Measurements from ENCODE around the gene KIAA1191. TPM values are rescaled to one million over a fixed set of nuclear protein-coding genes. Genes with fewer than 3 reads are reported as not detected.
A peak's percentile ranks its signal among the peaks of the same experiment; 100 is the strongest.
"Not testable (repeated sequence)": the region's sequence is repeated elsewhere in the genome, so short reads cannot be mapped to it uniquely, and the experiment has no call there.

Gene KIAA1191
- total RNA-seq = 100 to 1,000 TPM in 1 of 3 donors, 10 to 100 TPM in 2; 82.2 to 102 (median 90.7) TPM

- intact Hi-C loops (cut with DNase I; ENCODE audit: low total_unique reads) = no loop called here
- no peaks in the 10 kb centered on the region for H3K4me1 ChIP-seq
- H3K36me3 ChIP-seq = no peaks in the 10 kb centered on the region
Observed at GRCh38 chr5:176361437-176362232, at the start of gene KIAA1191. Gene KIAA1191 (minus strand): TSS chr5:176361764. CDS start chr5:176359508, 2,256 bp downstream.

DNA sequence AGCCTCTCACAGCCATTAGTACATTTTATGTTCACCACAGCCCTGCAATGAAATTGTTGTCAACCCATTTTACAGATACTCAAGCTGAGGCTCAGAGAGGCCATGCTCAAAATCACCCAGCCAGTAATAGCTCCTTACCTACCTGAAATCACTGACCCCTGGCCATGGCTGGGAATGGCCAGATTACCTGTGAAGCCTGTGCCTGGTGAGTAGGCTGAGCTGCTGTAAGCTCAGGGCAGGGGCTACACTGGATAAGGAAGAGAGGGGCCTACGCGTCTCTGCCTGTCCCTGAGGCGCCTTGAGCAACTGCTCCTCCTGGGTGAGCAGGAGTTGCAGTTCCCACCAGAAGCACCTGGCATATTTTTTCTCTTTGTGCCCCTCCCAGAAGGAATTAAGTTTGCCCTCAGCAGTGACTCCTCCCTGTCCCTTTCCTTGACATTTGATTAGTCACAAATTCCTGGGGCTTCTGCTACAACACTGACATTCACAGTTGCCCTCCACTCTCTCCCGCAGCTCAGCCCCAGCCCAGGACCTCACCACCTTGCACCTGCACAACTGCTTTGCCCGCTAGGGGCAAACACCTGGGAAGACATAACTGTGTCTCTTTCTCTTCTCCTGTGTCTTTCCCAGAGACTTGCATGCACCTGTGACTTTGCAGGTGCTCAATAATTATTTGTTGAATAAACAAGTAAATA, 49.1 kb upstream of the KIAA1191 start:
- no peaks in the 10 kb centered on the region for H3K27me3 ChIP-seq
- no peak overlapping the region for H3K27ac ChIP-seq
- no peaks in the 10 kb centered on the region for H3K36me3 ChIP-seq
- no peak overlapping the region for H3K4me3 ChIP-seq
- H3K9me3 ChIP-seq = no peaks in the 10 kb centered on the region
- DNase-seq (ENCODE audit: low spot score in 2 of 2) = no peak
- no peak for TF ChIP-seq POLR2AphosphoS5 (IDR thresholded peaks at IDR 0.05)
- TF ChIP-seq POLR2A (IDR thresholded peaks at IDR 0.05) = no peak
- TF ChIP-seq CTCF (IDR thresholded peaks at IDR 0.05) = no peak
- peaks cover 0 to 11% of the 10 kb centered on the region in 2 donors for H3K4me1 ChIP-seq
- intact Hi-C loops (cut with DNase I; ENCODE audit: low total_unique reads) = no loop called here

More at GRCh38 chr5:176361437-176362232, at the start of gene KIAA1191:
- peak within 1 kb of the TSS; percentile 83 to 97 (median 93) for H3K4me3 ChIP-seq
- TF ChIP-seq POLR2AphosphoS5 (IDR thresholded peaks at IDR 0.05) (peak; percentile 66 to 83 (median 75)), POLR2A (IDR thresholded peaks at IDR 0.05) (no peak), CTCF (IDR thresholded peaks at IDR 0.05) (no peak)
- H3K9me3 ChIP-seq = no peaks in the 10 kb centered on the region
- no peaks in the 10 kb centered on the region for H3K27me3 ChIP-seq
- peak; percentile 87 to 92 for DNase-seq (ENCODE audit: low spot score in 2 of 2)
- H3K27ac ChIP-seq = peak within 1 kb of the TSS; percentile 78 to 79

- intact Hi-C loops (cut with DNase I; ENCODE audit: low total_unique reads) = no loop called here
- no peak overlapping the region for H3K27ac ChIP-seq
Observed at GRCh38 chr5:176409765-176410164, 48.2 kb upstream of the KIAA1191 start.

DNA sequence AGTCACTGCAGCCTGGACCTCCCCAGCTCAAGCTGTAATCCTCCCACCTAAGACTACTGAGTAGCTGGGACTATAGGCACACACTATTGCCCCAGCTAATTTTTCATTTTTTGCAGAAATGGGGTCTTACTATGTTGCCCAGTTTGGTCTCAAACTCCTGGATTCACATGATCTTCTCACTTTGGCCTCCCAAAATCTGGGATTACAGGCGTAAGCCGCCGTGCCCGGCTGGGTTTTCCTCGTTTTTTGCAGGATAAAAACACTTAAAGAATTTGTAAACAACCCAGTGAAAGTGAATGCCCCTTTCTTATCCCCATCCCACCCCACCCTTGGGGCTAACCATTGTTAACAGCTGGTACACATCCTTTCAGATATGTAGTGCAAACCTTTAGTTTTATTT, 47.0 kb upstream of the KIAA1191 start:
- intact Hi-C loops (cut with DNase I; ENCODE audit: low total_unique reads) = loop anchor here (1.0 kb wide), 1 partner anchor 33 kb away; no protein-coding TSS in a partner anchor

More at GRCh38 chr5:176409765-176410164, 48.2 kb upstream of the KIAA1191 start:
- Histone ChIP-seq H3K27me3 (no peaks in the 10 kb centered on the region), H3K36me3 (no peaks in the 10 kb centered on the region), H3K4me3 (no peak overlapping the region), H3K4me1 (peaks cover 0 to 8% of the 10 kb centered on the region in 2 donors), H3K9me3 (no peaks in the 10 kb centered on the region)
- no peak for DNase-seq (ENCODE audit: low spot score in 2 of 2)
- no peak for TF ChIP-seq CTCF (IDR thresholded peaks at IDR 0.05)
- no peak for TF ChIP-seq POLR2AphosphoS5 (IDR thresholded peaks at IDR 0.05)
- TF ChIP-seq POLR2A (IDR thresholded peaks at IDR 0.05) = no peak

DNA sequence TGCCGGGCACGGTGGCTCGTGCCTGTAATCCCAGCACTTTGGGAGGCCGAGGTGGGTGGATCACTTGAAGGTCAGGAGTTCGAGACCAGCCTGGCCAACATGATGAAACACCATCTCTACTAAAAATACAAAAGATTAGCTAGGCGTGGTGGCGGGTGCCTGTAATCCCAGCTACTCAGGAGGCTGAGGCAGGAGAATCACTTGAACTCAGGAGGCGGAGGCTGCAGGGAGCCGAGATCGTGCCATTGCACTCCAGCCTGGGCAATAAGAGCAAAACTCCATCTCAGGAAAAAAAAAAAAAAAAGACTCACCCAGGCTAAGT, 46.6 kb upstream of the KIAA1191 start:
- H3K4me3 ChIP-seq; H3K4me1 ChIP-seq; DNase-seq (ENCODE audit: low spot score in 2 of 2); H3K27me3 ChIP-seq; H3K9me3 ChIP-seq; H3K27ac ChIP-seq; H3K36me3 ChIP-seq: not testable (repeated sequence)
- intact Hi-C loops (cut with DNase I; ENCODE audit: low total_unique reads) = loop anchor here (1.0 kb wide), 1 partner anchor 33 kb away; no protein-coding TSS in a partner anchor

More for the DNA sequence above, 47.0 kb upstream of the KIAA1191 start:
- H3K4me3 ChIP-seq = no peak overlapping the region
- DNase-seq (ENCODE audit: low spot score in 2 of 2) = no peak
- no peaks in the 10 kb centered on the region for H3K36me3 ChIP-seq
- TF ChIP-seq POLR2A (IDR thresholded peaks at IDR 0.05) = no peak
- TF ChIP-seq CTCF (IDR thresholded peaks at IDR 0.05) = no peak
- no peak for TF ChIP-seq POLR2AphosphoS5 (IDR thresholded peaks at IDR 0.05)
- no peaks in the 10 kb centered on the region for H3K4me1 ChIP-seq
- H3K27ac ChIP-seq = no peak overlapping the region
- H3K27me3 ChIP-seq = no peaks in the 10 kb centered on the region
- no peaks in the 10 kb centered on the region for H3K9me3 ChIP-seq

All from breast epithelium (tissue), 4 donors.